Esophagus squamous epithelium (tissue), 5 donors: ENCODE measurements around the gene STK35. TPM values are rescaled to one million over a fixed set of nuclear protein-coding genes. Genes with fewer than 3 reads are reported as not detected.
A peak's percentile ranks its signal among the peaks of the same experiment; 100 is the strongest.

Experiments used
- DNase-seq: peaks from one replicate; lab custom pipeline; 2025; lab: John Stamatoyannopoulos, UW
- H3K27ac ChIP-seq, 4 donors: fragments of 200-600 bp; sonication (generic); one replicate each; pipeline ENCODE4 v1.5.1; 2016 to 2019; ENCODE audit warnings: mild to moderate bottlenecking in 1 of 4
- H3K27me3 ChIP-seq, 4 donors: fragments of 200-600 bp; sonication (generic); 1 replicate in 3 of 4; 2 replicates in 1 of 4; pipeline versions ENCODE4 v1.5.1 to v1.6.0; 2017 to 2021; ENCODE audit warnings: antibody characterized with exemption in 1 of 4
- H3K36me3 ChIP-seq, 3 donors: fragments of 200-600 bp; sonication (generic); one replicate each; pipeline ENCODE4 v1.5.1; 2016 to 2019
- H3K4me1 ChIP-seq, 3 donors: fragments of 200-600 bp; sonication (generic); one replicate each; pipeline ENCODE4 v1.5.1; 2017 to 2019
- H3K4me3 ChIP-seq, 4 donors: fragments of 200-600 bp; sonication (generic); 1 replicate in 3 of 4; 2 replicates in 1 of 4; pipeline ENCODE4 v1.5.1; 2016 to 2019; ENCODE audit warnings: mild to moderate bottlenecking in 2 of 4, moderate library complexity in 1 of 4
- H3K9me3 ChIP-seq, 3 donors: fragments of 200-600 bp; sonication (generic); one replicate each; pipeline ENCODE4 v1.5.1; 2016 to 2019
- CTCF ChIP-seq, 6 experiments: fragments of 450-650 bp in 4 of 6; fragments of 200-600 bp in 2 of 6; sonication (generic) in 2 of 6; IDR thresholded peaks; one replicate each; pipeline ENCODE4 v1.5.1; 2016 to 2019; ENCODE audit warnings: antibody characterized with exemption in 6 of 6, mild to moderate bottlenecking in 4 of 6, moderate library complexity in 4 of 6
- POLR2A ChIP-seq, 4 donors: fragments of 450-650 bp; IDR thresholded peaks; one replicate each; pipeline ENCODE4 v1.6.1; 2017; ENCODE audit warnings: antibody characterized with exemption in 4 of 4, mild to moderate bottlenecking in 4 of 4, moderate library complexity in 3 of 4
- WGBS, 2 donors: methylation state at CpG; one replicate each; pipeline ENCODE4 v1.1.5; 2018; 5-methylcytosine and 5-hydroxymethylcytosine counted together
- intact Hi-C: fragments of 100-400 bp; cut with DNase I; formaldehyde crosslinking; loops from one replicate; pipeline ENCODE4 v1.15.0; 2022
- total RNA-seq, 4 donors: library from RNA; depleted of rRNA; stranded (reverse); fragments of >200 nt; gene quantifications; one replicate each; pipeline ENCODE4 v1.1.0, GENCODE V29; 2016
- donor health status: DM: yes; HTN: yes; CAD: no.

The STK35 gene
- total RNA-seq, 4 donors from 2014 or later: 20.8 to 31.1 (median 26.1) TPM

GRCh38 chr20:2172305-2173175, 70.9 kb downstream of the STK35 start:
- no peaks in the 10 kb centered on the region for H3K9me3 ChIP-seq
- peak; percentile 58 to 93 (median 87) for TF ChIP-seq CTCF (IDR thresholded peaks at IDR 0.05)
- no peak for TF ChIP-seq POLR2A (IDR thresholded peaks at IDR 0.05)
- no peak for DNase-seq
- peak overlapping the region in 1 of 4 donors; percentile 21 for H3K4me3 ChIP-seq
- 20 to 22% methylated on average over 12 to 16 of the region's 17 CpGs for WGBS, 2 donors
- no peaks in the 10 kb centered on the region for H3K36me3 ChIP-seq
- intact Hi-C loops: loop anchor here (5.0 to 10.0 kb wide), 3 partner anchors 168 to 408 kb away; no protein-coding TSS in a partner anchor
- H3K27me3 ChIP-seq: peaks cover 0 to 43% (median 0%) of the 10 kb centered on the region in 4 donors
- no peak overlapping the region for H3K27ac ChIP-seq
- H3K4me1 ChIP-seq: peaks cover 0 to 5% (median 2%) of the 10 kb centered on the region in 3 donors

- 50 to 69% methylated on average over 4 to 5 of the region's 6 CpGs for WGBS, 2 donors
- H3K36me3 ChIP-seq: no peaks in the 10 kb centered on the region
- H3K4me1 ChIP-seq: peaks cover 0 to 5% (median 2%) of the 10 kb centered on the region in 3 donors
- no peak overlapping the region for H3K4me3 ChIP-seq
- no peak for TF ChIP-seq POLR2A (IDR thresholded peaks at IDR 0.05)
- no peak for TF ChIP-seq CTCF (IDR thresholded peaks at IDR 0.05)
- no peaks in the 10 kb centered on the region for H3K9me3 ChIP-seq
- no peak overlapping the region for H3K27ac ChIP-seq
- peaks cover 0 to 43% (median 0%) of the 10 kb centered on the region in 4 donors for H3K27me3 ChIP-seq
- no peak for DNase-seq
- intact Hi-C loops: loop anchor here (5.0 to 10.0 kb wide), 3 partner anchors 168 to 408 kb away; no protein-coding TSS in a partner anchor
These were observed 71.6 kb downstream of the STK35 start for GRCh38 chr20:2173186-2173585.

DNA sequence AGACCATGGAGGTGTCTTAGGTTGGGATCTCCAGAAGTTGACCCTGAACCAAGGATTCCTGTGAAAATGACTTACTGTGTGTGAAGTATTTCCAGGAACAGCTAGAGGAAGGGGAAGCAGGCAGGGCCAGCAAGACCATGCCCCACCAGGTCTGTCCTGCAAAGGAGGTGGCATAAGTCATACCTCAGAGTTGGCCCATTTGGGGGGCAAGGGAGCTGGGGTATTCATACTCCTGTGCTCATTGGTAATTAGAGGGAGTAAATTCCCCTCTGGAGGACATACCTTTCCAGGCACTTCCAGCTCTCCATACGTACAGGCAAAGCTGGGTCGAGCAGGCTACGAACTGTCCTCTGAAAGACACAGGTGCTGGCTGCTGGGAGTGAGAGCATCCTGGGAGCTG, 72.4 kb downstream of the STK35 start:
- Histone ChIP-seq H3K36me3 (no peaks in the 10 kb centered on the region), H3K4me1 (peaks cover 0 to 5% (median 2%) of the 10 kb centered on the region in 3 donors), H3K27ac (no peak overlapping the region), H3K4me3 (no peak overlapping the region), H3K27me3 (peaks cover 0 to 43% (median 0%) of the 10 kb centered on the region in 4 donors), H3K9me3 (no peaks in the 10 kb centered on the region)
- DNase-seq: no peak
- WGBS, 2 donors: 79% methylated on average over 3 of the region's 3 CpGs; no CpG with 5 or more reads in 1 of the 2 donors
- TF ChIP-seq POLR2A (IDR thresholded peaks at IDR 0.05) (no peak), CTCF (IDR thresholded peaks at IDR 0.05) (no peak)
- intact Hi-C loops: loop anchor here (5.0 to 10.0 kb wide), 3 partner anchors 169 to 409 kb away; no protein-coding TSS in a partner anchor

DNA sequence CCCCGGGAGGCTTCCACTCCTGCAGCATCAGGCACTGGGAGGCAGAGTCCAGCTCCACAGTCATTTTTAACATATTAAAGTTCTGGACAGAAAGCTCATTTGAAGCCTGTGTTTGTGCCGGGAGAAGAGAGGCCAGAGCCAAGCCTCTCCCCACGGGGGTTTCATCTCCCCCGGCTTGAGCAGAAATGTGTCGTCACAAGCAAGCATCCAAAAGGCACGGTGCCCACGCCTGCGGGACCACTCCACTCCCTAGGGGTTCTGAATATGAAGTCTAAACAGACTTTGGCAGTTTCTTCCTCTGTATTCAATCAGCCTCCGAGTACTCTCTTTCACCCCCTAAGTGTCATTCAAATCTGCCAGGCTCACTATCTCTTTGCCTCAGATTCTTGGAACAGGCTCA, 75.3 kb downstream of the STK35 start:
- H3K9me3 ChIP-seq: no peaks in the 10 kb centered on the region
- WGBS, 2 donors: 32 to 46% methylated on average over 6 to 8 of the region's 9 CpGs
- no peak for DNase-seq
- no peaks in the 10 kb centered on the region for H3K36me3 ChIP-seq
- TF ChIP-seq CTCF (IDR thresholded peaks at IDR 0.05) (no peak), POLR2A (IDR thresholded peaks at IDR 0.05) (no peak)
- peaks cover 0 to 5% (median 2%) of the 10 kb centered on the region in 3 donors for H3K4me1 ChIP-seq
- intact Hi-C loops: loop anchor here (10.0 kb wide), 2 partner anchors 172 to 412 kb away; no protein-coding TSS in a partner anchor
- no peak overlapping the region for H3K27ac ChIP-seq
- no peak overlapping the region for H3K4me3 ChIP-seq
- peaks cover 0 to 31% (median 0%) of the 10 kb centered on the region in 4 donors for H3K27me3 ChIP-seq
